GM12892 (cell line): Measurements from ENCODE around the gene GMEB2.

Source experiments
- DNase-seq: peaks from one replicate; pipeline ENCODE4 v3.0.0; 2011; ENCODE audit not compliant: insufficient read length
- FAIRE-seq: peaks from 2 replicates; lab custom pipeline; 2011; peaks lifted over from hg19 to GRCh38; lab: Jason Lieb, UNC
- POLR2A ChIP-seq: IDR thresholded peaks from 2 replicates; pipeline ENCODE4 v1.6.1; 2011; ENCODE audit warnings: low read depth, low read length, control low read depth
- POLR2AphosphoS5 ChIP-seq: IDR thresholded peaks from 2 replicates; pipeline ENCODE4 v1.6.1; 2011; ENCODE audit warnings: low read depth, low read length, control low read depth
- TAF1 ChIP-seq: IDR thresholded peaks from 2 replicates; pipeline ENCODE4 v1.6.1; 2011; ENCODE audit warnings: low read depth, mild to moderate bottlenecking, control low read depth, low read length, borderline replicate concordance

Gene GMEB2

GRCh38 chr20:63553933-63554290 is 73.0 kb downstream of the GMEB2 start, which contains the start of gene FNDC11:
FNDC11 (plus strand) TSS chr20:63554159; CDS start chr20:63555664, 1,505 bp downstream.
- no peak for TF ChIP-seq POLR2A
- TF ChIP-seq TAF1: no peak
- no peak for TF ChIP-seq POLR2AphosphoS5
- DNase-seq (no peak), FAIRE-seq (no peak)

- DNase-seq (peak; percentile 81), FAIRE-seq (no peak)
- TF ChIP-seq TAF1 (no peak), POLR2A (no peak), POLR2AphosphoS5 (no peak)
Observed at GRCh38 chr20:63553251-63553932, 73.5 kb downstream of the GMEB2 start.

GRCh38 chr20:63552481-63553249 is 74.2 kb downstream of the GMEB2 start:
- peak; percentile 92 for FAIRE-seq
- no peak for DNase-seq
- no peak for TF ChIP-seq POLR2A
- no peak for TF ChIP-seq POLR2AphosphoS5
- no peak for TF ChIP-seq TAF1

- FAIRE-seq (no peak), DNase-seq (no peak)
- no peak for TF ChIP-seq POLR2A
- TF ChIP-seq POLR2AphosphoS5: no peak
- no peak for TF ChIP-seq TAF1
Observed at GRCh38 chr20:63551068-63551467, 75.8 kb downstream of the GMEB2 start.

GRCh38 chr20:63549679-63550282 is 77.1 kb downstream of the GMEB2 start:
- DNase-seq (no peak), FAIRE-seq (no peak)
- no peak for TF ChIP-seq TAF1
- no peak for TF ChIP-seq POLR2AphosphoS5
- no peak for TF ChIP-seq POLR2A

- FAIRE-seq (no peak), DNase-seq (no peak)
- no peak for TF ChIP-seq POLR2A
- no peak for TF ChIP-seq TAF1
- no peak for TF ChIP-seq POLR2AphosphoS5
Observed at GRCh38 chr20:63549019-63549418, 77.9 kb downstream of the GMEB2 start.

- DNase-seq: no peak
- FAIRE-seq: no peak
- TF ChIP-seq TAF1 (no peak), POLR2AphosphoS5 (no peak), POLR2A (no peak)
Observed at GRCh38 chr20:63548542-63548941, 78.4 kb downstream of the GMEB2 start.

- FAIRE-seq (no peak), DNase-seq (no peak)
- TF ChIP-seq TAF1 (no peak), POLR2A (no peak), POLR2AphosphoS5 (no peak)
Observed at GRCh38 chr20:63547725-63548480, 79.0 kb downstream of the GMEB2 start, which contains the start of gene SRMS. SRMS (minus strand) TSS chr20:63547749; CDS start chr20:63547463, 286 bp downstream.

- TF ChIP-seq POLR2AphosphoS5: no peak
- TF ChIP-seq TAF1: no peak
- TF ChIP-seq POLR2A: no peak
- no peak for FAIRE-seq
- no peak for DNase-seq
Observed at GRCh38 chr20:63546956-63547724, 79.8 kb downstream of the GMEB2 start.

GRCh38 chr20:63546256-63546955 is 80.5 kb downstream of the GMEB2 start:
- FAIRE-seq (no peak), DNase-seq (no peak)
- TF ChIP-seq POLR2AphosphoS5 (no peak), POLR2A (no peak), TAF1 (no peak)
